Measurements from ENCODE around the gene MYH6.
A peak's percentile ranks its signal among the peaks of the same experiment; 100 is the strongest.

MYH6 gene

DNA sequence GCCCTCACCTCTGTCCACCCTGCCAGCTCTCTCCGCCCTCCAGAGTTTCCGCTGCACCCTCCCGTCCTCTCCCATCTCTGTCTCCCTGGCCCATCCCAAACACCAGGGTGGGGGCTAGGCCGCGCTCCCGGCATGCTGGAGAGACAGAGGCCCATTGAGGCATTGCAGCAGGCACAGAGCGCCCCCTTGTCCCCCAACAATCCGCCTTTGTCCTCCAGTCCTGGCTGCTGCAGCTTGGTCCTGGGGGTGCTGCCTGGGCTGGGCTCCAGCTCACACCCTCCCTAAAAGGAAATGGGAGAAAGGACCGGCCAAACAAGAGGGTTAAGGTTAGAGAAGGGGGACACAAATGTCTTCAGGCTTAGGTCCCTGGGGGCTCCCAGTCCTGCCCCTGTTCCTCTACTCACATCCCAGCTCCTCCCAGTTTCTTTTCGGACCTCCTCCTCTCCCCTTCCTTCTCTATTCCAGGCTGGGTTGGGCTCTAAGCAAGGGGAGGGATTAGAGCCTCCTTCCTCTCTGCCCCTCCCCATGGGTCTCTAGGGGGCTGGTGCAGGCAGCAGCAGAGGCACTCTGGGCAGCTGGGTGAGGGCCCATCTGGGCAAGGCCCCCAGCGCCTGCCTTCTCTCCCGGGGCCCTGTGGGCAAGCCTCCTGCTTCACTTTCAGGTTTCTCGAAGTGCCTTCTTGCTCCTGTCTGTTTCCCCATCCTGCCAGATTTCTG, 31.4 kb downstream of the MYH6 start, which contains the start of gene CMTM5:
Gene CMTM5, plus strand, starts transcription at position 565 of the 716 bp plus-strand sequence. CDS start 206 bp downstream, outside the sequence.
- peak; percentile 30 for DNase-seq (ENCODE audit: low spot score)

DNA sequence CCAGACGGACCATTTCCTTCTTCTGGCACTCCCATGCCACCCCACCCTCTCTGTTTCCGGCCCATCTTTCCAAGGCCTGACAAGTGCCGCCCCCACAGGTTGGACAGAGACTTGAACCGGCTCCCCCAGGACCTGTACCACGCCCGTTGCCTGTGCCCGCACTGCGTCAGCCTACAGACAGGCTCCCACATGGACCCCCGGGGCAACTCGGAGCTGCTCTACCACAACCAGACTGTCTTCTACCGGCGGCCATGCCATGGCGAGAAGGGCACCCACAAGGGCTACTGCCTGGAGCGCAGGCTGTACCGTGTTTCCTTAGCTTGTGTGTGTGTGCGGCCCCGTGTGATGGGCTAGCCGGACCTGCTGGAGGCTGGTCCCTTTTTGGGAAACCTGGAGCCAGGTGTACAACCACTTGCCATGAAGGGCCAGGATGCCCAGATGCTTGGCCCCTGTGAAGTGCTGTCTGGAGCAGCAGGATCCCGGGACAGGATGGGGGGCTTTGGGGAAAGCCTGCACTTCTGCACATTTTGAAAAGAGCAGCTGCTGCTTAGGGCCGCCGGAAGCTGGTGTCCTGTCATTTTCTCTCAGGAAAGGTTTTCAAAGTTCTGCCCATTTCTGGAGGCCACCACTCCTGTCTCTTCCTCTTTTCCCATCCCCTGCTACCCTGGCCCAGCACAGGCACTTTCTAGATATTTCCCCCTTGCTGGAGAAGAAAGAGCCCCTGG, 32.4 kb downstream of the MYH6 start:
- no peak for DNase-seq (ENCODE audit: low spot score)

DNA sequence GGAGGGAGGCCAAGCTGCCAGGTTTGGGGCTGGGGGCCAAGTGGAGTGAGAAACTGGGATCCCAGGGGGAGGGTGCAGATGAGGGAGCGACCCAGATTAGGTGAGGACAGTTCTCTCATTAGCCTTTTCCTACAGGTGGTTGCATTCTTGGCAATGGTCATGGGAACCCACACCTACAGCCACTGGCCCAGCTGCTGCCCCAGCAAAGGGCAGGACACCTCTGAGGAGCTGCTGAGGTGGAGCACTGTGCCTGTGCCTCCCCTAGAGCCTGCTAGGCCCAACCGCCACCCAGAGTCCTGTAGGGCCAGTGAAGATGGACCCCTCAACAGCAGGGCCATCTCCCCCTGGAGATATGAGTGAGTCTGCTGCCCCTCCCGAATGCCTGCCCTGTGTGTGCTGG, 35.0 kb downstream of the MYH6 start:
- no peak for DNase-seq (ENCODE audit: low spot score)

DNA sequence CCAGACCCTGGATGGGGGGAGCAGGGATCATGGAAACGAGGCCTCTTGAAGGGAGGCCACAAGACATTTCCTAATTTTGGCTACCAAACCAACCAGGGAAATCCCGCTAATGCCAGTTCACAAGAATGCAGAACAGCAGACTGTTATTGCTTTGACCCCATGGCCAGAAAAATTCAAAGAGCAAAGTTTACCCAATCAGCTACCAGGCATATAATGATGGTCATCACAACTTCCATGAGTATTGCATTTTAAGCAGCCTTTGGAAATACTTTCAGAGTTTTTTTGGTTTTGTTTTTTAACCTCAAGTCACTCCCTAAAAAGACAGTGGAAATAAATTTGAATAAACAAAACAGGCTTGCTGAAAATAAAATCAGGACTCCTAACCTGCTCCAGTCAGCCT, 35.6 kb downstream of the MYH6 start, which contains the start of gene IL25:
Gene IL25, plus strand, starts transcription at position 301 of the 400 bp plus-strand sequence.
- no peak for DNase-seq (ENCODE audit: low spot score)

DNA sequence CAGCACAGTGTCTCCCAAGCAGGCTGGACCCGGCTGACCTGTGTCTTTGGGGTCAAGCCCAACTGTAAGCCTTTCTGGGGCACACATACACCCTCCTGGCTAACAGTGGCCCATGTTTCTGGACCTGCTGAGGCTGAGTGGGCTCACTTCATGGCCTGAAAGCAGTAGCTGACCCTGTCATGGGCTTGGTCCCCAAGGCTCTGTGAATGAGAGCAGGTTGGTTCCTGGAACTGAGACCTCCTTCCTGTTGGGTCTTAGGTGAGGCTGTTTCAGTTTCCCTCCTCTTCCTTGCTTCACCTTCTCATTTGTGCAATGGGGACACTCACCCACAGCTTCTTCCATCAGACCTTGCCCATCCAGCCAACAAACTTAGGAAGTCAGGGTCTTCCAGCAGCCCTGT, 36.2 kb downstream of the MYH6 start:
- no peak for DNase-seq (ENCODE audit: low spot score)

DNA sequence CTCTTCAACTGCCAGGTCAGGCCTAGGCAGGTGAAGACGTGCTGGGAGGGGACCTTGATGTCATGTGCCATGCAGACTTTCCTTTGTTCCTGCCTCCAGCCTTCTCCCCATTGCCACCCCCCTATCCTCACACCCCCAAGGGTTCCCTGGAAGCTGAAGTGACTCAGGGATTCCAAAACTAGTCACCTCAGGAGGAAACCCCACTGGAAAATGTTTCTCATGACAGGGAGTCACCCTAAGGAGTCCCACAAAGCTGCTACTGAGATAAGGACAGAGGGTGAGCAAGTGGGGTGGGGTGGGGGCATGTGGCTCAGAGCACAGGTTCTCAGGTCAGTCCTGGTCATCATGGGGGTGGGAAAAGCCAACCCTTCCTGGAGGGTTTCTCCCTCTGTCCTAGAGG, 37.9 kb downstream of the MYH6 start:
- DNase-seq (ENCODE audit: low spot score): no peak

DNA sequence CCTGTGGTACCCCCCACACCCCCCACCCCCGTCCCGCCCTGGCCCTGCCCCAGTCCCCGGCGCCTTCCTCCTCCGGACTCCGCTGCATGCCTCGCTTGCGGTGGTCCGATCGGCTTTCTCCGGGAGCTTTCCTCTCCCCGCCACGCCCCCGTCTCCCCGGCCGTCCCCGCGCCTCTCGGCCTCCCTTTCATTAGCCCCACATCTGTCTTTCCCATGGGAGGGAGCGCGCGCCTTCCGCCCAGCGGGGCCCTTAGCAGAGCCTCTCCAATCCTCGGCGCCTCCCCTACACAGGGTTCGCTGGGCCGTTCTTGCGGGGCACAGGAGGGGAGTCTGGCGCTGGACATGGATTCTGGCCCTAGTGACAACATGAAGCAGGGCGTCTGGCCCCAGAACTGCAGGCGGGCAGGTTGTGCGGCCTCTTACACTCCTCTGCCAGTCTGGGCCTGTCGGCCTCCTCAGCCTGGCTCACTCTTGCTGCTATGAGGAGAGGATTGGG, 41.6 kb downstream of the MYH6 start:
- peak; percentile 22 for DNase-seq (ENCODE audit: low spot score)

DNA sequence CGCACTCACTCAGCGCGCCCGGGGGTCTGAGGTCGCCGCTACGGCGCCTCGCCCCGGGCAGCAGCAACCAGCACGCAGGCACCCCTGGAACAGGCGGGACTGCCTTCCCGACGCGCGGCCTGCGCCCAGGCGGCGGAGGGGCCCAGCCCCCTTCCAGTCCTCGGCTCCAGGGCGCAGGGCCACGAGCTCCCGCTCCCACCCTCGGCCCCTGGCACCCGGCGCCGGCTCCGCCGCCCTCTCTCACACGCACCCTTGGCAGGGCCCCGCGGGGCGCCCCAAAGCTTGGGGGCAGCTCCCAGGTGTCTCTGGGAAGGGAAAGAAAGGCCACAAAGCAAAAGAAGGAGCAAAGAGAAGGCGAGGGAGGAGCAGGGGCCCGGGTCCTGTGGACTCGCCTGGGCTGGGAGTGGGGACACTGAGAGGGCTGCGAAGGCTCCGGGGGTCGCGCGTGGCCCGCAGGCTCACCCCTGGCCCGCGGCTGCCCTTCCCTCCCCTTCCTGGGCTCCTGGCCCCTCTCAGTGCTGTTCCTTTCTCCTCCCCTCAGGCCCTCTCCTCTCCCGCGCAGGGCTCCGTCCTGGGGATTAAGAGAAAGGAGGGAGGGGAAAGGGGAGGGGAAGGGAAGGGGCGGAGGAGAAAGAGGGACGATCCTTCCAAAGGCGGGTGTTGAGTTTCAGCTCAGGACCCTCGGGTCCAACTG, 42.2 kb downstream of the MYH6 start:
- DNase-seq (ENCODE audit: low spot score): peak; percentile 30

DNA sequence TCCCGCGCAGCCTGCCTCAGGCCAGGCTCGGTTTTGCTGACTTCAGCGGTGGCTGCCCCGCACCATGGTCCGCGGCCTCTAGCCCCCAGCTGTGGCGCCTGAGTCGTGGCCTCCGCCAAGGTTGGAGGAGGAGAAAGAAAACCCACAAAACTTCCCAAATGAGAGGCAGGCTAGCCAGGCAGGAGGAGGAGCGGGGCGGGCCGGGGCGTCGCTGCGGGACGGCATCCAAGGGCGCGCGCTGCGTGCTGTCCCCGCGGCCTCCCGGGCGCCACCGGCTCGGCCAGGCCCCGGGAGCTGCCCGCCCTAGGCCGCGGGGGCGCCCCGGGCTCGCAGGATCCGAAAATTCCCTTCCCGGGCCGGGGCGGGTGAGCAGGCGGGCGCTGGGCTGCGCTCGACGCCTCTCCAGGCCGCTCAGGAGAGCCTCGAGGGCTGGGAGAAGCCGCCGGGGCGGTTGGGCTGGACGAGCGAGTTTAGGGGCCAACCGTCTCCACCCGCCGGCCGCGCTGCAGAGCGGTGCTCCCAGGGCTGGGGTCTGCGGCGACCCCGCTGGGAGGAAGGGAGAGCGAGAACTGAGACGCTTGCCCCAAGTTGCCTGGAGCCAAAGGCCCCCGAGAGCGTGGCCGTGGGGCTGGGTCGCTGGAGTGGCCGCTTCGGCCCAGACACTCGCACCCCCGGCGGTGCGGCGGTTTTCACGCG, 42.9 kb downstream of the MYH6 start, which contains the start of gene EFS:
Gene EFS, minus strand, starts transcription at position 137 of the 696 bp plus-strand sequence. CDS start 147 bp downstream, outside the sequence.
- DNase-seq (ENCODE audit: low spot score): no peak

DNA sequence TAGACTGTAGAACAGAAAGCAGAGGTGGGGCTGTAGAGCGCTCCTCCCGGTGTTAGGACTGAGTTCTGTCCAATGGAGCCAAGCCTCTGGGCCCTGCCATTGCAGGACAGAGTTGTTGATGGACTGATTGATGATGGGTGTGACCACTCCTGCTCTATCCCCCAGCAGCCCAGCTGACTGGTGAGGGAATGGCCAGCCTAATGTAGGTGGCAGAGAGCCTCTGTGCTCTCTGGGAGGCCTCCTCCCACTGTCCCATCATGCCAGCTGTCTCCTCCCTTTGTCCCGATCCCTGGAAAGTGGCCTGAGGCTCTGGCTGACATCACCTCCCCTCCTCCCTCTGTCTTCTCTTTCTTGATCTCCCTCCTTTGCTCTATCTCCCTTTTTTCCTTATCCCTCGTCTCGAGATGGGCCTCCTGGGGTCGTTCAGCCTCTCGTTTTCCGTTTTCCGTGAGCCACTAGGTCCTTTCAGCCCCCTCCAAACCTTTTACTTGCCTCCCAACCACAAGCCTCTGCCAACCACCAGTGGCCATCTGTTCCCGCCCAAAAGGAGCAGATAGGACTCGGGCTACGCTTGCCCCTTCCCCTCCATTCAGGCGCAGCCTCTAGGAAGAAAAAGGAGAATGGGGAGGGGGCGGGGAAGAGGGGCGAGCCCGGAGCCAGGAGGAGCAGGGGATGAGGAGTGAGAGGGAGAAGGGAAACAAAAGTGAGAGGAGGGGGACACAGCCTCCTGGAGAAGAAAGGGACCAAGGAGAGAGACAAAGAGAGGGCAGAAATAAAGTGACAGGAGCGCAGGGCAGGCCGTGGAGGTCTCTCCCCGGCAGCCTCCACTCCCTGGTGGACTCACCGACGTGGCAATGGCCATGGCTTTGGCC, 43.7 kb downstream of the MYH6 start:
- DNase-seq (ENCODE audit: low spot score): peak; percentile 51

DNA sequence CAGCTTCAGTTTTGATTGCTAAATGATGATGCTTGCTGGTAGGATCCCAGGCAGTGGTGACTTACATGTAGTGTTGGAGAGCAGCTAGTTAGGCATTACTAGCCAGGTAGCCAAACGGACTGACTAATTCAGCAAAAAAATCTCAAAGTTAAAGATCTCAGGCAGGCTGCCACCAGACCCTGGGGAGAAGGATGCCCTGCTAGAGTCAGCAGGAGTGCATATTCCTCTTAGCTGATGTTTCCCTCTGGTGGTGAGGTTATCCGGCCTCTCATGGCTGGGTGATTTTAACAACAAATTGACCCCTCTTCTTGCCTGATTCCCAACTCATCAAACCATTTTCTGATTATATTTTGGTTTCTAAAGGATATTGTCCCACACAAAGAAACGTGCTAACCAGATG, 45.9 kb downstream of the MYH6 start:
- no peak for DNase-seq (ENCODE audit: low spot score)

DNA sequence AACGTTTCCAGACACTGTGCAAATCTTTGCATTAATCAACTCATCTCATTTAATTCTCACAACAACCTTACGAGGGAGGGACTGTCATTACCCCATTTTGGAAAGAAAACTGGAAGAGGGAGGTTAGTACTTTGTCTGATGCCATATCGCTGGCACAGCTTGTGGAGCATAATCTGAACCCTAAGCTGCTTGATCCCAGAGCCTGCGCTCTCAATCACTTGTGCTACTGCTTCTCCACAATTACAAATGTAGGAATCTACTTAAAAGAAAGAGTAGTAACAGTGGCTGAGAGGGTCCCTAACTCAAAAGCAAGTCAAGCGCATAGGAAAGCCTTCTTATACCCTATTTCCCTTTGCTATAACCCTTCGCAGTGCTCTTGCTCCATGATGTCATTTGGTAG, 46.3 kb downstream of the MYH6 start:
- no peak for DNase-seq (ENCODE audit: low spot score)

DNA sequence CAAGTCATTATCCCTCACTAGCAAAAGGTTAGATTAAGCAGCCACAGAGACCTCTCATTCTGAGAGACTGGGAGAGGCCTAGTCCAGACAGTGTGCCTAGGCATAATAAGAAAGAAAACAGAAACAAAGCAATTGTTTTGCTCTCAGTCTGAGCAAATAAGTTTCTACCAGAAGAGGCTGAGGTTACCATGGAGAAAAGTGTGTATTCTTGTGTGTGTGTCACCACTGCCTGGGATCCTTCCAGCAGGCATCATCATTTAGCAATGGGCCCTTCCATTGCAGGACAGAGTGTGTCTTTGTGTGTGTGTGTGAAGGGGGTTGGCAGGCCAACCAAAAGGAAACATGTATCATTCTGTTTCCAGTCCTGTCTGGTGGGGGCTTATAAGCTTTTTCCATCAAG, 46.8 kb downstream of the MYH6 start:
- no peak for DNase-seq (ENCODE audit: low spot score)

DNA sequence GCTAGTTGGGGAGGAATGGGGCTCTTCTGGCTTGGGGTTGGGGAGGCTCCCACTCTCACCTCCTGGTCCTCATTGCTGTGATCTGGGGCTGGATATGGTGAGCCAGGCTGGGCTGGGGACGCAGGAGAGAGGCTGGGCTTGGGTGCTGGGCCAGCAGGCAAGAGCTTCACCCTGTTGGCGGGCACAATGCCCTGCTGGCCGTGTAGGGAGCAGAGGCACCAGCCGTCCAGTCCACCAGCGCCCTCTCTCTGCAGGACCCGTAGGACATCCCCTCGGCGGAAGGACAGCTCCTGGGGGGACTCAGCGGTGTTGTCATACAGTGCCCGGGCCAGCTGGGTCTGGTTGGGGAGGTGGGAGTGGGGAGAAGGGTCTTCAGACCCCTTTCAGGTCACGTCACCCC, 47.6 kb downstream of the MYH6 start:
- no peak for DNase-seq (ENCODE audit: low spot score)

DNA sequence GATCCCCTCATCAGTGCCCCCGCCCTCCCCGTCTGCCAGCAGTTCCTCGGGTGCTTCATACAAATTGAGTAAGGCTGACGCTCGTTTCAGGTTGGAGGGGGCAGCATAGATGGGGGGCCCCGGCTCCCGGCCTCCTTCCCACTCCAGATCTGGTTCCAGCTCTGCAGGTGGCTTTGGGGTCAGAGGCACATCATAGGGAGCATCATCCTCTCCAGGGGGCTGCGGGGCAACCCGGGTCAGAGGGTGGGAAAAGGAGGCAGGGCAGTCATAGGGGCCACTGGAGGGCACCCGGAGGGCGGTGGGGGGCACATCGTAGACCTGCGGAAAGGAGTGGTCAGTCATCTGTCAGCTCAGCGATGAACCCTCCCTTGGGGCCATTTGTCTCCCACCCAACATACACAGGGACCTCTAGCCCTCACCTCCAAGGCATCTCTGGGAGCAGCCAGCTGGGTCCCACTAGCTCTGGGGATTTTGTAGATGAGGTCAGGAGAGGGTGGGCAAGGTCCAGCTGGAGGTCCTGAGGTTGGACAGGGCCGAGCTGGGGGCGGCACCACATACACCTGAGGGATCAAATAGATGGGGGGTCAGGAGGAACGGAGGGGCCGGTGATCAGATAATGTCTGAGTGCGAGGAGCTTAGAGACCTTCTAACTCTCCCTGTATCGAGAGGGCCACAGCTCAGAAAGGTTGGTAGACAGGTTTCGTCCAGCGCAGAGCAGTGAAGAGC, 48.2 kb downstream of the MYH6 start:
- no peak for DNase-seq (ENCODE audit: low spot score)

DNA sequence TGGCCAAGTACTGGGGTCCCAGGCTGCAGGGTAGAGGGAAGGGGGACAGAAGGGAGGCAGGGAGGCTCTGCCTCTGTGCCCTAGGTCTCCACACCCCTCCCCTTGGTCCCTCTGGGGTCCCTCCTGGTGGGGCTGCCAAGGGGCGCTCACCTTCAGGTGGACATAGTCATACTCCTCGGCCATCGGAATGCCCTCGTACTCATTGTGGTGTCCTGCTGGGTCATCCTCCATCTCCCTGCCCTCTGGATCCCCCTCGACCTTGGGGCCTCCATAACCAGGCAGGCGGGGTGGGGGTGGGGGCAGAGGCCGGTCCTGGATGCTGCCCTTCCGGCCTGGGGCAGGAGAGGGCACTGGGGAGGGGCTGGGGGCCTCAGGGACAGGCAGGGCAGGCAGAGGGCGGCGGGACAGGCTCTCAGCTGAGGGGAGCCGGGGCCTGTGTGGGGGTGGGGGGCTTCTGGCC, 48.9 kb downstream of the MYH6 start:
- no peak for DNase-seq (ENCODE audit: low spot score)

DNA sequence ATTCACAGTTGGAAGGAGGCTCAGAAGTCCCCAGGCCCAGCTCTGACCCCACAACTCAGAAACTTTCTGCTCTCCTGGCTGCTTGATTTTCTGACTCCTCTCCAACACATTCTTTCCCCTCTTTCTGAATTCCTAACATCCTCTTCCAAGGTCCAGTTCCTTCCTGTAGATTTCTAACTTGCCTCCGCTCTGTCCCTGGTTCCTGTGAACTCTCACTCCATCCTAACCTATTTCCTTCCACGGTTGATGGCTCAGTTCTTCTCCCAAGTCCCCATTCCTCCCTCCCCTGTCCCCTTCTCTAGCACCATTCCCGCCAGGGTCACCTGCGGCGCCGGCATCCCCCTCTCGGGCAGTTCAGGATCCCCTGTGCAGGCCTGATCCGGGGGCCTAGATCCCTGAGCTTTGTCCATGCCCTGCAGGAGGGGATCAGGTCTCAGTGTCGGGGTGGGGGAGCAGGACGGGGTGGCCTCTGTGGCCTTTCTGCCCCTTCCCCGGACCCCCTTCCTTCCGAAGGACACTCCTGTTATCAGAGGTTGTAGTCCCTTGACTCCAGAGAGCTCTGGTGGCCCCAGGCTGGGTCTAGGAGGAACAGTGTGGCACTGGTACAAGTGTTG, 49.4 kb downstream of the MYH6 start:
- no peak for DNase-seq (ENCODE audit: low spot score)

DNA sequence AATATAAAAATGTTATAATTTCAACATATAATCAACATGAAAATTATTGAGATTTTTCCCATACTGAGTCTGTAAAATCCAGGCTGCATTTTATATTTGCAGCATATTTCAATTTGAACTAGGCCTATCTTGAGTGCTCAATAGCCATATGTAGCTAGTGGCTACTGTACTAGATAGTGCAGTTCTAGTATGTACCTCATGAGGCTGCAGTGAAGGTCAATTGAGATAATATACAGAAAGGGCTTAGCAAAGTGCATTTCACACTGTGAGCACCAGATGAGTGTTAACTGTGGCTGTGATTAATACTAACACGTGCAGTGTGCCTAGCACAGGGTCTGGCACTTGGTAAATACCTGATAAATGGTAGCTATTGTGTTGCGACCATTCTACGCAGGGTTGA, 50.0 kb downstream of the MYH6 start:
- no peak for DNase-seq (ENCODE audit: low spot score)

DNA sequence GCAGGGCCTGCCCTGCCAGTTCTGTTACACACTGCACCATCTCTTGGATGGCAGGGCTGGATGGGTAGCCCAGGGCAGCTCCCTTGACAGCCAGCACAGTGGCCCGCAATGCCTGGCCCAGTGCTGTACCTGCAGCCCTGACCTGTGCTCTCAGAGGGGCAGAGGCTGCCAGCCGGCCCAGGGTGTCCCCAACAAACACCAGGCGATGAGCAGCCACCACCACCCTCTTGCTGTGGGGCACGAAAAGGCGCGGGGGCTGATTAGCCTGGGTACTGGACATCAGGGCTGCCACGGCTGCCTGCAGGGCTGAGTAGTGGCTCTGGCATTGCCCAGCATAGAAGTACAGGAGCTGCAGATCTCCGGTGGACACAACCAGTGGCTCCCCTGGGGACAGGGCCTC, 50.8 kb downstream of the MYH6 start:
- DNase-seq (ENCODE audit: low spot score): no peak

DNA sequence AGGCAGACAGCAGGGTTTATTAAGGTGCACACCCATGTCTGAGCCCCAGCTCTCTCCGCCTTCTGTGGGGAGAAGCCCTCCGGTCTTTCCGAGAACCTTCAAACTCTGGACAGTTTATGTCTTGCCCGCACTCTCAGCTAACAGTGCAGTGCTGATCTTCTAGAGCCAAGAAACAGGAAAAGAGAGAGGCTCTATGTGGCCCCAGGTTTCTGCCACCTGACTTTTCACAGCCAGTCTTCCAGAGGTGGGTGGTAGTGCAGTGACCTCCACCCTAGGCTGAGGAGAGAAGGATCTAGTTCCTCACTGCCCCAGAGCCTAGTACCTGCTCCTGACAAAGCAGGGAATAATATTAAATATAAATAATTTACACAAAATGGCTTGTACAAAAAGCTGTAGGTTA, 51.4 kb downstream of the MYH6 start:
- DNase-seq (ENCODE audit: low spot score): no peak

Measured in cerebellar cortex (tissue), 1 donor.